ENCODE results near the gene GRIA4.

GRIA4 gene

GRCh38 chr11:106014035-106014434 is 404.2 kb downstream of the GRIA4 start:
- DNase-seq: no peak

- DNase-seq: no peak
These were observed 404.7 kb downstream of the GRIA4 start for GRCh38 chr11:106014620-106015019.

- DNase-seq: no peak
These were observed 405.2 kb downstream of the GRIA4 start for GRCh38 chr11:106015066-106015465.

GRCh38 chr11:106017093-106017492 is 407.2 kb downstream of the GRIA4 start:
- no peak for DNase-seq

GRCh38 chr11:106021181-106021966 is 411.5 kb downstream of the GRIA4 start:
- DNase-seq: no peak

GRCh38 chr11:106021967-106022794 is 412.3 kb downstream of the GRIA4 start, which contains the start of gene MSANTD4:
MSANTD4 (minus strand) TSS chr11:106022240; CDS start chr11:106010917, 11,323 bp downstream.
- peak; percentile 92 for DNase-seq

- no peak for DNase-seq
These were observed 413.0 kb downstream of the GRIA4 start for GRCh38 chr11:106022795-106023275.

GRCh38 chr11:106030609-106031008 is 420.7 kb downstream of the GRIA4 start:
- DNase-seq: no peak

- no peak for DNase-seq
These were observed 421.4 kb downstream of the GRIA4 start for GRCh38 chr11:106031202-106031810.
